HEK293T (cell line): ENCODE results near the gene MAB21L4.

Experiments used
- CTCF ChIA-PET: fragments of 350-600 bp; formaldehyde crosslinking; extraction: SDS; loops from one replicate; lab custom pipeline; 2021; ENCODE audit warnings: antibody characterized with exemption, inconsistent platforms; lab: Yijun Ruan, JAX
- POLR2A ChIA-PET: fragments of 350-600 bp; formaldehyde crosslinking; extraction: SDS; loops from one replicate; lab custom pipeline; 2020; ENCODE audit warnings: antibody characterized with exemption, inconsistent platforms; lab: Yijun Ruan, JAX
- DNase-seq: peaks from one replicate; pipeline ENCODE4 v3.0.0; 2012; ENCODE audit warnings: mixed read lengths; ENCODE audit errors: extremely low spot score
- ARNT ChIP-seq: fragments of 450-650 bp; IDR thresholded peaks from 2 replicates; pipeline ENCODE4 v1.6.1; 2017; ENCODE audit warnings: mild to moderate bottlenecking
- BHLHE40 ChIP-seq: fragments of 450-650 bp; IDR thresholded peaks from 2 replicates; pipeline ENCODE4 v1.6.1; 2016; ENCODE audit warnings: mild to moderate bottlenecking, moderate library complexity, borderline replicate concordance
- CTBP1 ChIP-seq: fragments of 450-650 bp; IDR thresholded peaks from 2 replicates; pipeline ENCODE4 v1.6.1; 2016; ENCODE audit warnings: borderline replicate concordance
- ELF4 ChIP-seq: fragments of 450-650 bp; IDR thresholded peaks from 2 replicates; pipeline ENCODE4 v1.6.1; 2017; ENCODE audit warnings: antibody characterized with exemption
- FOXA1 ChIP-seq: fragments of 450-650 bp; IDR thresholded peaks from 2 replicates; pipeline ENCODE4 v1.6.1; 2016; ENCODE audit warnings: mild to moderate bottlenecking
- FOXK2 ChIP-seq: fragments of 450-650 bp; IDR thresholded peaks from 2 replicates; pipeline ENCODE4 v1.6.1; 2016; ENCODE audit warnings: mild to moderate bottlenecking
- FOXM1 ChIP-seq: fragments of 450-650 bp; IDR thresholded peaks from 2 replicates; pipeline ENCODE4 v1.6.1; 2017; ENCODE audit warnings: mild to moderate bottlenecking, borderline replicate concordance
- HDGF ChIP-seq: fragments of 450-650 bp; IDR thresholded peaks from 2 replicates; pipeline ENCODE4 v1.6.1; 2017; ENCODE audit warnings: antibody characterized with exemption, borderline replicate concordance
- L3MBTL2 ChIP-seq: fragments of 450-650 bp; conservative IDR thresholded peaks from 2 replicates; pipeline ENCODE4 v1.6.1; 2016; ENCODE audit warnings: mild to moderate bottlenecking
- LEF1 ChIP-seq: fragments of 450-650 bp; IDR thresholded peaks from 2 replicates; pipeline ENCODE4 v1.6.1; 2017; ENCODE audit warnings: mild to moderate bottlenecking, borderline replicate concordance
- NFRKB ChIP-seq: fragments of 450-650 bp; IDR thresholded peaks from 2 replicates; pipeline ENCODE4 v1.6.1; 2016; ENCODE audit warnings: mild to moderate bottlenecking, moderate library complexity
- SP1 ChIP-seq: fragments of 450-650 bp; IDR thresholded peaks from 2 replicates; pipeline ENCODE4 v1.6.1; 2017
- SUZ12 ChIP-seq: fragments of 450-650 bp; IDR thresholded peaks from 2 replicates; pipeline ENCODE4 v1.6.1; 2016; ENCODE audit warnings: mild to moderate bottlenecking
- TARDBP ChIP-seq: fragments of 450-650 bp; IDR thresholded peaks from 2 replicates; pipeline ENCODE4 v1.6.1; 2016
- ZNF384 ChIP-seq: fragments of 450-650 bp; IDR thresholded peaks from 2 replicates; pipeline ENCODE4 v1.6.1; 2016
- TF ChIP-seq, protein P1 (sequence below): fragments of 450-650 bp; IDR thresholded peaks from 2 replicates; pipeline ENCODE4 v1.6.1; 2016

The MAB21L4 gene

DNA sequence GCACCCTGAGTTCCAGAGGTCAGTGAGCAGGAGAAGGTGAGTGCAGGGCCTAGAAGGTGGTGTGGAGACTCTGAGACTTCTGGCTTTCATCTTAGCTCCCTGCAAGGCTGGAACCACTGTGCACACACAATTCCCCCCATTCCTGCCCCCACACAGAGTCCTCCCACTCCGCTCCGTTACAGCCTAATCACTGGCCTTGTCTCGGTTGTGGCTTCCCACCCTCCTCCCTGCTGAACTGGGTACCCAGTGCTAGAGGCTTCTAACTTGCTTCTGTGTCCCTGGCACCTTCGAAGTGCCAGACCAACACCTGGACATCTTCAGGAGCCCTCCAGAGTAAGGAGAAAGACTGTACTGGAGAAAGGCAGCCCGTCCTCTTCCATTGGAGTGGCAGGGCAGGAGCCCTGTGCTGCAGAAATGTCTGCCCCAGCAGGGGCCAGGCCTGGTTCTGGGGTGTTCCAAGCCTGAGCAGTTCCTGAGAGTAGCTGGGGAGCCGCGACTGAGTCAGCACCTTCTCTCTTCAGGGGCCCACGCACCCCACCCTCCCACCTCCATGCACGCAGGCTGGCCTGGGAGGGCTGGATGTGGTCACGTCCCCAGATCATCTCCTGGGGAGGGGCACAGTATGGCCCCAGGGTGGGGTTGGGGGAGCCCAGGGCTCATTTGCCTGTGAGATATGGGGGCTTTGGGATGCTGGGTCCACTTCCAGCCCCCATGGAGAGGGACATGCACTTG is 33.6 kb upstream of the MAB21L4 start:
- no peak for DNase-seq
- ChIA-PET CTCF (no interaction called here), POLR2A (no interaction called here)
- TF ChIP-seq TARDBP (no peak), SUZ12 (no peak), L3MBTL2 (no peak), ELF4 (no peak), FOXM1 (no peak), FOXA1 (no peak), NFRKB (no peak), FOXK2 (no peak), BHLHE40 (no peak)
- TF ChIP-seq, protein P1, sequence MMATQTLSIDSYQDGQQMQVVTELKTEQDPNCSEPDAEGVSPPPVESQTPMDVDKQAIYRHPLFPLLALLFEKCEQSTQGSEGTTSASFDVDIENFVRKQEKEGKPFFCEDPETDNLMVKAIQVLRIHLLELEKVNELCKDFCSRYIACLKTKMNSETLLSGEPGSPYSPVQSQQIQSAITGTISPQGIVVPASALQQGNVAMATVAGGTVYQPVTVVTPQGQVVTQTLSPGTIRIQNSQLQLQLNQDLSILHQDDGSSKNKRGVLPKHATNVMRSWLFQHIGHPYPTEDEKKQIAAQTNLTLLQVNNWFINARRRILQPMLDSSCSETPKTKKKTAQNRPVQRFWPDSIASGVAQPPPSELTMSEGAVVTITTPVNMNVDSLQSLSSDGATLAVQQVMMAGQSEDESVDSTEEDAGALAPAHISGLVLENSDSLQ: no peak

- ChIA-PET CTCF (no interaction called here), POLR2A (no interaction called here)
- no peak for DNase-seq
- no peak for TF ChIP-seq FOXA1
- TF ChIP-seq BHLHE40: no peak
- no peak for TF ChIP-seq LEF1
- no peak for TF ChIP-seq ZNF384
- TF ChIP-seq NFRKB: no peak
- no peak for TF ChIP-seq SUZ12
- no peak for TF ChIP-seq ELF4
- TF ChIP-seq L3MBTL2: no peak
- no peak for TF ChIP-seq FOXM1
- TF ChIP-seq SP1: no peak
- TF ChIP-seq, protein P1: no peak
- no peak for TF ChIP-seq ARNT
- TF ChIP-seq FOXK2: no peak
- no peak for TF ChIP-seq HDGF
- no peak for TF ChIP-seq TARDBP
- TF ChIP-seq CTBP1: no peak
These were observed 32.8 kb upstream of the MAB21L4 start for GRCh38 chr2:240928476-240929363.

GRCh38 chr2:240927390-240927781 is 31.4 kb upstream of the MAB21L4 start:
- POLR2A ChIA-PET: no interaction called here
- CTCF ChIA-PET: interaction anchor here (2.0 kb wide), 1 partner anchor 12 kb away, joined by 10 read pairs; no protein-coding TSS in a partner anchor
- TF ChIP-seq SP1: no peak
- TF ChIP-seq ARNT: no peak
- no peak for TF ChIP-seq CTBP1
- no peak for TF ChIP-seq FOXA1
- TF ChIP-seq, protein P1: no peak
- TF ChIP-seq HDGF: no peak
- no peak for TF ChIP-seq FOXK2
- no peak for TF ChIP-seq NFRKB
- no peak for TF ChIP-seq BHLHE40
- no peak for TF ChIP-seq FOXM1
- TF ChIP-seq TARDBP: no peak
- no peak for TF ChIP-seq SUZ12
- DNase-seq: no peak

GRCh38 chr2:240926516-240927389 is 30.8 kb upstream of the MAB21L4 start:
- CTCF ChIA-PET: interaction anchor here (2.0 kb wide), 1 partner anchor 12 kb away, joined by 10 read pairs; no protein-coding TSS in a partner anchor
- DNase-seq: no peak
- TF ChIP-seq HDGF (no peak), ELF4 (no peak), FOXM1 (no peak), FOXA1 (no peak), FOXK2 (no peak), SUZ12 (no peak), BHLHE40 (no peak), ZNF384 (no peak), TARDBP (no peak), ARNT (no peak), SP1 (no peak)
- TF ChIP-seq, protein P1: no peak
- POLR2A ChIA-PET: no interaction called here
